WTC11 (cell line): Measurements from ENCODE around the gene ST8SIA4. TPM values are rescaled to one million over a fixed set of nuclear protein-coding genes. Genes with fewer than 3 reads are reported as not detected.

Source experiments
- ATAC-seq: fragments of 200-7000 bp; cut with Tn5 transposase; 2 replicates; pipeline ENCODE4 v1.10.0; 2021; ENCODE audit warnings: mild to moderate bottlenecking, moderate library complexity
- CTCF ChIA-PET: fragments of 300-600 bp; sonication (Branson Sonifier 250); formaldehyde crosslinking; loops from one replicate; lab custom pipeline; 2021; ENCODE audit warnings: antibody characterized with exemption; lab: Charles Lee
- POLR2A ChIA-PET: fragments of 350-600 bp; sonication (Branson Sonifier 250); formaldehyde crosslinking; loops from one replicate; lab custom pipeline; 2021; ENCODE audit warnings: antibody characterized with exemption; lab: Charles Lee
- DNase-seq: peaks from one replicate; pipeline ENCODE4 v3.0.0; 2021; ENCODE audit warnings: low spot score
- H3K27ac Mint-ChIP-seq: 2 replicates; pipeline ENCODE4 v1.8.0; 2021; ENCODE audit warnings: mixed read lengths
- H3K27me3 Mint-ChIP-seq: 2 replicates; pipeline ENCODE4 v1.8.0; 2021; ENCODE audit warnings: low read depth, mild to moderate bottlenecking, moderate library complexity, mixed read lengths
- H3K36me3 Mint-ChIP-seq: 2 replicates; pipeline ENCODE4 v1.8.0; 2021; ENCODE audit warnings: mixed read lengths
- H3K4me1 Mint-ChIP-seq: 2 replicates; pipeline ENCODE4 v1.8.0; 2022; ENCODE audit warnings: mixed read lengths
- H3K4me3 Mint-ChIP-seq: 2 replicates; pipeline ENCODE4 v1.8.0; 2021; ENCODE audit warnings: mild to moderate bottlenecking, moderate library complexity, mixed read lengths
- H3K9me3 Mint-ChIP-seq: 2 replicates; pipeline ENCODE4 v1.8.0; 2021; ENCODE audit warnings: mixed read lengths
- ATF1 ChIP-seq: sonication (generic); formaldehyde crosslinking; IDR thresholded peaks from 2 replicates; pipeline ENCODE4 v1.8.1; 2023; ENCODE audit warnings: mild to moderate bottlenecking, moderate library complexity, missing genetic modification reagents
- EMX1 ChIP-seq: fragments of 250-450 bp; sonication (Bioruptor Pico); IDR thresholded peaks from 2 replicates; pipeline ENCODE4 v1.8.0; 2021; ENCODE audit warnings: mild to moderate bottlenecking
- FOXK1 ChIP-seq: sonication (generic); formaldehyde crosslinking; IDR thresholded peaks from 2 replicates; pipeline ENCODE4 v1.8.0; 2022; ENCODE audit warnings: mild to moderate bottlenecking, moderate library complexity, missing genetic modification reagents
- GTF2I ChIP-seq: fragments of 250-450 bp; sonication (Bioruptor Pico); conservative IDR thresholded peaks from 2 replicates; pipeline ENCODE4 v1.4.0; 2021; ENCODE audit warnings: mild to moderate bottlenecking
- IRF2 ChIP-seq: sonication (generic); formaldehyde crosslinking; IDR thresholded peaks from 2 replicates; pipeline ENCODE4 v1.8.0; 2022; ENCODE audit warnings: low read depth, missing genetic modification reagents, borderline replicate concordance
- MXD4 ChIP-seq: fragments of 250-450 bp; sonication (Bioruptor Pico); IDR thresholded peaks from 2 replicates; pipeline ENCODE4 v1.8.0; 2021; ENCODE audit warnings: mild to moderate bottlenecking, moderate library complexity, borderline replicate concordance
- NFE2L1 ChIP-seq: sonication (generic); formaldehyde crosslinking; IDR thresholded peaks from 2 replicates; pipeline ENCODE4 v1.8.1; 2023; ENCODE audit warnings: missing genetic modification reagents
- NFYB ChIP-seq: sonication (generic); formaldehyde crosslinking; conservative IDR thresholded peaks from 2 replicates; pipeline ENCODE4 v1.8.0; 2022; ENCODE audit warnings: low read depth, missing genetic modification reagents
- PRRX2 ChIP-seq: fragments of 250-450 bp; sonication (Bioruptor Pico); IDR thresholded peaks from 2 replicates; pipeline ENCODE4 v1.8.0; 2021; ENCODE audit warnings: mild to moderate bottlenecking
- SMAD4 ChIP-seq: sonication (generic); formaldehyde crosslinking; IDR thresholded peaks from 2 replicates; pipeline ENCODE4 v1.8.0; 2022; ENCODE audit warnings: mild to moderate bottlenecking, missing genetic modification reagents
- SOX15 ChIP-seq: fragments of 250-450 bp; sonication (Bioruptor Pico); IDR thresholded peaks from 2 replicates; pipeline ENCODE4 v1.9.0; 2021; ENCODE audit warnings: mild to moderate bottlenecking
- TEAD1 ChIP-seq: sonication (generic); formaldehyde crosslinking; IDR thresholded peaks from 2 replicates; pipeline ENCODE4 v1.8.0; 2022; ENCODE audit warnings: mild to moderate bottlenecking, missing genetic modification reagents
- ZNF263 ChIP-seq: sonication (generic); formaldehyde crosslinking; IDR thresholded peaks from 2 replicates; pipeline ENCODE4 v1.8.1; 2022; ENCODE audit warnings: low read depth, mild to moderate bottlenecking, moderate library complexity, missing genetic modification reagents
- ZNF317 ChIP-seq: sonication (generic); formaldehyde crosslinking; IDR thresholded peaks from 2 replicates; pipeline ENCODE4 v1.8.1; 2023; ENCODE audit warnings: low read depth, mild to moderate bottlenecking, moderate library complexity, missing genetic modification reagents, borderline replicate concordance
- total RNA-seq: library from RNA; stranded (reverse); gene quantifications from 3 replicates; pipeline ENCODE4 v1.2.3, GENCODE V29; 2021
- TF ChIP-seq, protein P1 (sequence below): sonication (generic); formaldehyde crosslinking; IDR thresholded peaks from 2 replicates; pipeline ENCODE4 v1.8.0; 2022; ENCODE audit warnings: missing genetic modification reagents
- TF ChIP-seq, protein P2 (sequence below): sonication (generic); formaldehyde crosslinking; IDR thresholded peaks from 2 replicates; pipeline ENCODE4 v1.8.1; 2022; ENCODE audit warnings: low read depth, missing genetic modification reagents, borderline replicate concordance
- TF ChIP-seq, protein P3 (sequence below): fragments of 250-450 bp; sonication (Bioruptor Pico); IDR thresholded peaks from 2 replicates; pipeline ENCODE4 v2.1.2; 2022; ENCODE audit warnings: mild to moderate bottlenecking, moderate library complexity
- TF ChIP-seq, protein P4 (sequence below): sonication (generic); formaldehyde crosslinking; conservative IDR thresholded peaks from 2 replicates; pipeline ENCODE4 v1.8.1; 2022; ENCODE audit warnings: mild to moderate bottlenecking, missing genetic modification reagents
- TF ChIP-seq, protein P5 (sequence below): sonication (generic); formaldehyde crosslinking; IDR thresholded peaks from 2 replicates; pipeline ENCODE4 v1.8.1; 2023; ENCODE audit warnings: mild to moderate bottlenecking, missing genetic modification reagents, moderate library complexity
- TF ChIP-seq, protein P6 (sequence below): sonication (generic); formaldehyde crosslinking; IDR thresholded peaks from 2 replicates; pipeline ENCODE4 v1.8.1; 2023; ENCODE audit warnings: mild to moderate bottlenecking, missing genetic modification reagents, moderate library complexity
- TF ChIP-seq, protein P7 (sequence below): sonication (generic); formaldehyde crosslinking; IDR thresholded peaks from 2 replicates; pipeline ENCODE4 v1.8.1; 2022; ENCODE audit warnings: mild to moderate bottlenecking, moderate library complexity, missing genetic modification reagents
- TF ChIP-seq, protein P8 (sequence below): fragments of 250-450 bp; sonication (Bioruptor Pico); conservative IDR thresholded peaks from 2 replicates; pipeline ENCODE4 v1.9.0; 2021; ENCODE audit warnings: mild to moderate bottlenecking
- TF ChIP-seq, protein P9 (sequence below): sonication (generic); formaldehyde crosslinking; IDR thresholded peaks from 2 replicates; pipeline ENCODE4 v1.8.0; 2022; ENCODE audit warnings: mild to moderate bottlenecking, missing genetic modification reagents

Gene ST8SIA4
- total RNA-seq, 1 experiment from 2014 or later, result 1.3 TPM

DNA sequence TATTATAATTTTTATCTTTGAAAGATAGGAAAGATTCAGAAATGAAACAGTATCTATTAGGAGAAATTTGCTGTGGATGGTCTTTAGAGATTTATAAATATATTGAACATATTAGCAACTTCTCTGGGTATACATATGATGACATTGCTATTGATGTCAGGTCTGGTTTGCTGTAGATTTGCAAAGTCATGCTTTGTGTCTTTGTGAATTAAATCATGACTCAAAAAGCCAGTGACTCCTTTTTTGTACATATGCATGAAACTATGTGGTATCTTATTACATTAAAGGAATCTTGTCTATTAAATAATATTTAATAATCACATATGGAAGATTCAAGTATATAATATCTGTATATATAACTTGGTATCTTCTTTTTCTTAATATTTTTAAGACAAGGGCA, 141.9 kb downstream of the ST8SIA4 start:
- no peak for ATAC-seq
- Mint-ChIP-seq H3K9me3 (no peaks in the 10 kb centered on the region), H3K4me1 (peaks cover 21% of the 10 kb centered on the region), H3K27ac (no peak overlapping the region), H3K4me3 (no peak overlapping the region), H3K36me3 (no peaks in the 10 kb centered on the region), H3K27me3 (peaks cover 43% of the 10 kb centered on the region)
- CTCF ChIA-PET, result no interaction called here
- POLR2A ChIA-PET, result no interaction called here
- DNase-seq, result no peak
- TF ChIP-seq ZNF317 (CRISPR knock-in tag) (no peak), MXD4 (CRISPR knock-in tag) (no peak), SMAD4 (no peak), PRRX2 (CRISPR knock-in tag) (no peak), EMX1 (CRISPR knock-in tag) (no peak), NFE2L1 (CRISPR knock-in tag) (no peak), SOX15 (CRISPR knock-in tag) (no peak), GTF2I (CRISPR knock-in tag) (no peak), IRF2 (CRISPR knock-in tag) (no peak), FOXK1 (CRISPR knock-in tag) (no peak)
- TF ChIP-seq, protein P1, sequence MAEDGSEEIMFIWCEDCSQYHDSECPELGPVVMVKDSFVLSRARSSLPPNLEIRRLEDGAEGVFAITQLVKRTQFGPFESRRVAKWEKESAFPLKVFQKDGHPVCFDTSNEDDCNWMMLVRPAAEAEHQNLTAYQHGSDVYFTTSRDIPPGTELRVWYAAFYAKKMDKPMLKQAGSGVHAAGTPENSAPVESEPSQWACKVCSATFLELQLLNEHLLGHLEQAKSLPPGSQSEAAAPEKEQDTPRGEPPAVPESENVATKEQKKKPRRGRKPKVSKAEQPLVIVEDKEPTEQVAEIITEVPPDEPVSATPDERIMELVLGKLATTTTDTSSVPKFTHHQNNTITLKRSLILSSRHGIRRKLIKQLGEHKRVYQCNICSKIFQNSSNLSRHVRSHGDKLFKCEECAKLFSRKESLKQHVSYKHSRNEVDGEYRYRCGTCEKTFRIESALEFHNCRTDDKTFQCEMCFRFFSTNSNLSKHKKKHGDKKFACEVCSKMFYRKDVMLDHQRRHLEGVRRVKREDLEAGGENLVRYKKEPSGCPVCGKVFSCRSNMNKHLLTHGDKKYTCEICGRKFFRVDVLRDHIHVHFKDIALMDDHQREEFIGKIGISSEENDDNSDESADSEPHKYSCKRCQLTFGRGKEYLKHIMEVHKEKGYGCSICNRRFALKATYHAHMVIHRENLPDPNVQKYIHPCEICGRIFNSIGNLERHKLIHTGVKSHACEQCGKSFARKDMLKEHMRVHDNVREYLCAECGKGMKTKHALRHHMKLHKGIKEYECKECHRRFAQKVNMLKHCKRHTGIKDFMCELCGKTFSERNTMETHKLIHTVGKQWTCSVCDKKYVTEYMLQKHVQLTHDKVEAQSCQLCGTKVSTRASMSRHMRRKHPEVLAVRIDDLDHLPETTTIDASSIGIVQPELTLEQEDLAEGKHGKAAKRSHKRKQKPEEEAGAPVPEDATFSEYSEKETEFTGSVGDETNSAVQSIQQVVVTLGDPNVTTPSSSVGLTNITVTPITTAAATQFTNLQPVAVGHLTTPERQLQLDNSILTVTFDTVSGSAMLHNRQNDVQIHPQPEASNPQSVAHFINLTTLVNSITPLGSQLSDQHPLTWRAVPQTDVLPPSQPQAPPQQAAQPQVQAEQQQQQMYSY (CRISPR knock-in tag), result no peak
- TF ChIP-seq, protein P2, sequence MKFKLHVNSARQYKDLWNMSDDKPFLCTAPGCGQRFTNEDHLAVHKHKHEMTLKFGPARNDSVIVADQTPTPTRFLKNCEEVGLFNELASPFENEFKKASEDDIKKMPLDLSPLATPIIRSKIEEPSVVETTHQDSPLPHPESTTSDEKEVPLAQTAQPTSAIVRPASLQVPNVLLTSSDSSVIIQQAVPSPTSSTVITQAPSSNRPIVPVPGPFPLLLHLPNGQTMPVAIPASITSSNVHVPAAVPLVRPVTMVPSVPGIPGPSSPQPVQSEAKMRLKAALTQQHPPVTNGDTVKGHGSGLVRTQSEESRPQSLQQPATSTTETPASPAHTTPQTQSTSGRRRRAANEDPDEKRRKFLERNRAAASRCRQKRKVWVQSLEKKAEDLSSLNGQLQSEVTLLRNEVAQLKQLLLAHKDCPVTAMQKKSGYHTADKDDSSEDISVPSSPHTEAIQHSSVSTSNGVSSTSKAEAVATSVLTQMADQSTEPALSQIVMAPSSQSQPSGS (CRISPR knock-in tag), result no peak
- TF ChIP-seq, protein P3, sequence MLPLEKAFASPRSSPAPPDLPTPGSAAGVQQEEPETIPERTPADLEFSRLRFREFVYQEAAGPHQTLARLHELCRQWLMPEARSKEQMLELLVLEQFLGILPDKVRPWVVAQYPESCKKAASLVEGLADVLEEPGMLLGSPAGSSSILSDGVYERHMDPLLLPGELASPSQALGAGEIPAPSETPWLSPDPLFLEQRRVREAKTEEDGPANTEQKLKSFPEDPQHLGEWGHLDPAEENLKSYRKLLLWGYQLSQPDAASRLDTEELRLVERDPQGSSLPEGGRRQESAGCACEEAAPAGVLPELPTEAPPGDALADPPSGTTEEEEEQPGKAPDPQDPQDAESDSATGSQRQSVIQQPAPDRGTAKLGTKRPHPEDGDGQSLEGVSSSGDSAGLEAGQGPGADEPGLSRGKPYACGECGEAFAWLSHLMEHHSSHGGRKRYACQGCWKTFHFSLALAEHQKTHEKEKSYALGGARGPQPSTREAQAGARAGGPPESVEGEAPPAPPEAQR, result no peak
- TF ChIP-seq, protein P4, sequence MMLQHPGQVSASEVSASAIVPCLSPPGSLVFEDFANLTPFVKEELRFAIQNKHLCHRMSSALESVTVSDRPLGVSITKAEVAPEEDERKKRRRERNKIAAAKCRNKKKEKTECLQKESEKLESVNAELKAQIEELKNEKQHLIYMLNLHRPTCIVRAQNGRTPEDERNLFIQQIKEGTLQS (CRISPR knock-in tag), result no peak
- TF ChIP-seq, protein P5, sequence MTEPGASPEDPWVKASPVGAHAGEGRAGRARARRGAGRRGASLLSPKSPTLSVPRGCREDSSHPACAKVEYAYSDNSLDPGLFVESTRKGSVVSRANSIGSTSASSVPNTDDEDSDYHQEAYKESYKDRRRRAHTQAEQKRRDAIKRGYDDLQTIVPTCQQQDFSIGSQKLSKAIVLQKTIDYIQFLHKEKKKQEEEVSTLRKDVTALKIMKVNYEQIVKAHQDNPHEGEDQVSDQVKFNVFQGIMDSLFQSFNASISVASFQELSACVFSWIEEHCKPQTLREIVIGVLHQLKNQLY (CRISPR knock-in tag), result no peak

DNA sequence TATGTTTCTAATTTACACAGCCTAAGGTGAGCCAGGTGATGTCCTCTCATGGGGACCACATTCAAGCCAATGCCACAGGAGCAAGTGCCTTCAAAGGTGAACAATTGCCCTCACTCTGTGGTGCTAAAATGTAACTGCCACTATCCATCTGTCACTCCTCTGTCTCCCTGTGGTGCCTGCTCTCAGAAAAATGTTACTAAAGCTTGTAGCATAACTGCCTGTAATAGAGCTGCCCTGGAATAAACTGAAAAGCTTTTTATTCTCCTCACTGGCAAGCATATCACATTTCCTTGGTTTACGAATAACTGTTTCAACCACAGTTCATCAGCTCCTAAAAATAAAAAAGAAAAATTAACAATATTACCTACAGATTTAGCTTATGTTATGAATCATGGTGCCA, 142.4 kb downstream of the ST8SIA4 start:
- H3K27ac Mint-ChIP-seq, result no peak overlapping the region
- DNase-seq (no peak), ATAC-seq (no peak)
- ChIA-PET CTCF (no interaction called here), POLR2A (no interaction called here)
- H3K4me3 Mint-ChIP-seq, result no peak overlapping the region
- no peak for TF ChIP-seq NFYB (CRISPR knock-in tag)
- TF ChIP-seq, protein P6, sequence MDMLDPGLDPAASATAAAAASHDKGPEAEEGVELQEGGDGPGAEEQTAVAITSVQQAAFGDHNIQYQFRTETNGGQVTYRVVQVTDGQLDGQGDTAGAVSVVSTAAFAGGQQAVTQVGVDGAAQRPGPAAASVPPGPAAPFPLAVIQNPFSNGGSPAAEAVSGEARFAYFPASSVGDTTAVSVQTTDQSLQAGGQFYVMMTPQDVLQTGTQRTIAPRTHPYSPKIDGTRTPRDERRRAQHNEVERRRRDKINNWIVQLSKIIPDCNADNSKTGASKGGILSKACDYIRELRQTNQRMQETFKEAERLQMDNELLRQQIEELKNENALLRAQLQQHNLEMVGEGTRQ, result no peak
- TF ChIP-seq, protein P7, sequence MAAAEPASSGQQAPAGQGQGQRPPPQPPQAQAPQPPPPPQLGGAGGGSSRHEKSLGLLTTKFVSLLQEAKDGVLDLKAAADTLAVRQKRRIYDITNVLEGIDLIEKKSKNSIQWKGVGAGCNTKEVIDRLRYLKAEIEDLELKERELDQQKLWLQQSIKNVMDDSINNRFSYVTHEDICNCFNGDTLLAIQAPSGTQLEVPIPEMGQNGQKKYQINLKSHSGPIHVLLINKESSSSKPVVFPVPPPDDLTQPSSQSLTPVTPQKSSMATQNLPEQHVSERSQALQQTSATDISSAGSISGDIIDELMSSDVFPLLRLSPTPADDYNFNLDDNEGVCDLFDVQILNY, result no peak
- no peak for TF ChIP-seq TEAD1 (CRISPR knock-in tag)
- TF ChIP-seq ZNF263 (CRISPR knock-in tag), result no peak
- TF ChIP-seq, protein P8, sequence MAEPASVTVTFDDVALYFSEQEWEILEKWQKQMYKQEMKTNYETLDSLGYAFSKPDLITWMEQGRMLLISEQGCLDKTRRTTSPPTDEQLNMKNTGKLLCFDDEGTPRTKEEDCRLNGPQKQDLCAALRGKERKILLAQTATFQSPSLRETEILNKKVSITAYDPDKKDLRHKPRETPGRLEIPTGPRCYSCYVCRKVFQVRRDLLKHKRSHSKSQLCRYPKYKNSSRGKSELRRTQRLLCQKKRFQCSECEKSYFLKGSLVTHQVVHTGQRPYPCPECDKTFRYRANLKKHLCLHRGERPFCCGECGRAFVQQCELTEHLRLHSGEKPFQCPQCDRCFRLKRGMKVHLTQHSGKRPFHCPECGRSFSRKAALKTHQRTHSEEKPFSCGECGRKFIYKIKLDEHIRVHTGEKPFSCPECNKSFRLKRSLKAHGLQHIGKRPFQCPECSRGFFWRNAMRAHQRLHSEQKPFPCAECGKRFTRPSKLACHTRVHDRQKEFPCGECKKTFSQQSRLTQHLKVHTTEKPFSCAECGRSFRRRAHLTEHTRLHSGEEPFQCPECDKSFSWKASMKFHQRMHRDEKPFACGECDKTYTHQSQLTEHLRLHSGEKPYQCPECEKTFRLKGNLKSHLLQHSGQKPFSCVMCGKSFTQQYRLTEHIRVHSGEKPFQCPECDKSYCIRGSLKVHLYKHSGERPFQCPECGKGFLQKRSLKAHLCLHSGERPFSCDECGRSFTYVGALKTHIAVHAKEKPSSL (CRISPR knock-in tag), result no peak
- no peak for TF ChIP-seq ATF1
- TF ChIP-seq, protein P9, sequence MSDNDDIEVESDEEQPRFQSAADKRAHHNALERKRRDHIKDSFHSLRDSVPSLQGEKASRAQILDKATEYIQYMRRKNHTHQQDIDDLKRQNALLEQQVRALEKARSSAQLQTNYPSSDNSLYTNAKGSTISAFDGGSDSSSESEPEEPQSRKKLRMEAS (CRISPR knock-in tag), result no peak
- TF ChIP-seq MXD4 (CRISPR knock-in tag), result no peak
- peaks cover 48% of the 10 kb centered on the region for H3K27me3 Mint-ChIP-seq
- no peaks in the 10 kb centered on the region for H3K36me3 Mint-ChIP-seq
- no peaks in the 10 kb centered on the region for H3K9me3 Mint-ChIP-seq
- H3K4me1 Mint-ChIP-seq, result peaks cover 21% of the 10 kb centered on the region
